Glomerular endothelial cell (primary cell): ENCODE measurements around the gene BRD1. TPM values are rescaled to one million over a fixed set of nuclear protein-coding genes. Genes with fewer than 3 reads are reported as not detected.
"Not testable (repeated sequence)": the region's sequence is repeated elsewhere in the genome, so short reads cannot be mapped to it uniquely, and the experiment has no call there.

ENCODE experiments used
- DNase-seq: peaks from one replicate; pipeline ENCODE4 v3.0.0-alpha.2; 2011; ENCODE audit warnings: low read depth, low spot score; ENCODE audit errors: extremely low read depth
- total RNA-seq: library from RNA; depleted of rRNA; stranded (reverse); fragments of >200 nt; gene quantifications from 2 replicates; pipeline ENCODE4 v1.2.3, GENCODE V29; 2015

The BRD1 gene
- total RNA-seq, 1 donor from 2014 or later: 30.9 TPM

GRCh38 chr22:49785841-49786471, 41.7 kb downstream of the BRD1 start:
- DNase-seq: no peak

- DNase-seq: no peak
Observed at GRCh38 chr22:49785046-49785521, 42.6 kb downstream of the BRD1 start.

- DNase-seq: no peak
Observed at GRCh38 chr22:49784630-49784971, 43.1 kb downstream of the BRD1 start.

GRCh38 chr22:49783926-49784629, 43.6 kb downstream of the BRD1 start:
- no peak for DNase-seq

GRCh38 chr22:49783036-49783746, 44.5 kb downstream of the BRD1 start:
- no peak for DNase-seq

- DNase-seq: not testable (repeated sequence)
Observed at GRCh38 chr22:49781886-49782285, 45.8 kb downstream of the BRD1 start.

- no peak for DNase-seq
Observed at GRCh38 chr22:49781289-49781782, 46.3 kb downstream of the BRD1 start.

GRCh38 chr22:49780698-49781288, 46.9 kb downstream of the BRD1 start:
- no peak for DNase-seq

- DNase-seq: no peak
Observed at GRCh38 chr22:49779853-49780697, 47.6 kb downstream of the BRD1 start.

- DNase-seq: no peak
Observed at GRCh38 chr22:49779211-49779610, 48.5 kb downstream of the BRD1 start.

- no peak for DNase-seq
Observed at GRCh38 chr22:49777569-49778249, 50.0 kb downstream of the BRD1 start.

- DNase-seq: no peak
Observed at GRCh38 chr22:49776891-49777290, 50.8 kb downstream of the BRD1 start.

GRCh38 chr22:49775867-49776511, 51.7 kb downstream of the BRD1 start:
- DNase-seq: no peak

GRCh38 chr22:49775191-49775866, 52.3 kb downstream of the BRD1 start:
- DNase-seq: no peak

GRCh38 chr22:49774499-49775151, 53.0 kb downstream of the BRD1 start:
- no peak for DNase-seq

- no peak for DNase-seq
Observed at GRCh38 chr22:49774046-49774445, 53.6 kb downstream of the BRD1 start.

GRCh38 chr22:49773531-49773930, 54.1 kb downstream of the BRD1 start:
- no peak for DNase-seq

GRCh38 chr22:49772692-49773091, 55.0 kb downstream of the BRD1 start:
- no peak for DNase-seq
